GM12891 (cell line): Measurements from ENCODE around the gene PSAP.

Experiments
- PAX5 ChIP-seq: IDR thresholded peaks from 2 replicates; pipeline ENCODE4 v1.6.1; 2011; ENCODE audit warnings: low read length, moderate library complexity, mild to moderate bottlenecking; ENCODE audit not compliant: insufficient read depth, severe bottlenecking
- POLR2A ChIP-seq: IDR thresholded peaks from 2 replicates; pipeline ENCODE4 v1.6.1; 2011; ENCODE audit warnings: low read depth, low read length, control low read depth
- POLR2AphosphoS5 ChIP-seq: IDR thresholded peaks from 2 replicates; pipeline ENCODE4 v1.6.1; 2011; ENCODE audit warnings: low read depth, low read length, control low read depth
- TAF1 ChIP-seq: IDR thresholded peaks from 2 replicates; pipeline ENCODE4 v1.6.1; 2011; ENCODE audit warnings: low read depth, low read length, control low read depth

GRCh38 chr10:71888248-71888622 is 37.2 kb upstream of the PSAP start:
- TF ChIP-seq POLR2A (no peak), POLR2AphosphoS5 (no peak), TAF1 (no peak), PAX5 (no peak)
